Erythroblast (primary cell): Measurements from ENCODE around the gene ITGB1BP2.
"Not testable (repeated sequence)": the region's sequence is repeated elsewhere in the genome, so short reads cannot be mapped to it uniquely, and the experiment has no call there.

Experiments
- DNase-seq, 2 experiments: peaks; one replicate each; lab custom pipeline; 2025; lab: John Stamatoyannopoulos, UW
- GATA1 ChIP-seq: IDR thresholded peaks from 2 replicates; pipeline ENCODE4 v1.6.1; 2011; ENCODE audit warnings: low read depth, mild to moderate bottlenecking, control low read depth, low read length, moderate library complexity
- POLR2A ChIP-seq: IDR thresholded peaks from 2 replicates; pipeline ENCODE4 v1.6.1; 2011; ENCODE audit warnings: mild to moderate bottlenecking, low read length

ITGB1BP2 gene

GRCh38 chrX:71285929-71286328 lies 15.6 kb upstream of the ITGB1BP2 start:
- no peak for DNase-seq
- TF ChIP-seq POLR2A (no peak), GATA1 (no peak)

DNA sequence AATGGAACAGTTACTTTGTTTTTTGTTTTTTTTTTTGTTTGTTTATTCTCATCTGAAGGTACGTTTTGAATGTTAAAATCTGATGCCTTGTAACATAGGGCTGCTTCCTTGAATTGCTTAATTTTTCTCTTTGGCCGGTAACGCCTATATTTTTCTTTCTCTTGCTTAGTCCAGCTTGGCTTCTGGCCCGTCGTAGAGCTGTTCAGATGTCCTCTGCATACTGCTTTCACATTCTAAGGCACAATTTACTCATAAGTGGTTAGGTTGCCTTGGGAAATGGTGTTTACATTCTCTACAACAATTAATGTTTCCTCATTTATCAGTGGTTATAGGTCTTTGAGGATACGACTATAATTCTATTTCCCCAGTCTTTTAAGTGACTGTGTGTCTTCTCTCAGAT lies 10.2 kb upstream of the ITGB1BP2 start:
- no peak for TF ChIP-seq GATA1
- no peak for TF ChIP-seq POLR2A
- DNase-seq, result no peak

GRCh38 chrX:71292669-71293365 lies 8.7 kb upstream of the ITGB1BP2 start:
- no peak for TF ChIP-seq GATA1
- TF ChIP-seq POLR2A, result no peak

GRCh38 chrX:71296806-71297205 lies 4.7 kb upstream of the ITGB1BP2 start:
- TF ChIP-seq POLR2A (no peak), GATA1 (no peak)
- no peak for DNase-seq

More at GRCh38 chrX:71292669-71293365, 8.7 kb upstream of the ITGB1BP2 start:
- DNase-seq, result no peak

DNA sequence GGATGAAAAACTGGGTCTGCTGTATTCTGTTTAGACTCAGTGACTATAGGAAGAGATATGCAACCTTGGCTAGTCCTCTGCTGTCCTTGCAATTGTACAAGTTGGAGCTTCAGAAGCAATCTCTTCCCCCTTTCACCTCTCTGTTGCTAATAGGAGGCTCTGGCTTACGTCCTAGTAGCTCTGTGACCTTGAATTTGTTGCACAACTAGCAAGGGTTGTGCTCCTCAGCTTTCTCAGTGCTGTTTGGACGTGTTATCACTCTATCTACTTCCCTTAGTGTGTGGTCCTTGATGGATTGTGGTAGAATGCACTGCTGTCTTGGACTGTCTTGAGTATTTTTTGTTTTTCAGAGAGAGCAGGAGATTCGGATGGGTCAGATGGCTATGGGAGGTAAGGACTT lies 3.4 kb upstream of the ITGB1BP2 start:
- no peak for TF ChIP-seq GATA1
- TF ChIP-seq POLR2A, result no peak
- DNase-seq, result no peak

DNA sequence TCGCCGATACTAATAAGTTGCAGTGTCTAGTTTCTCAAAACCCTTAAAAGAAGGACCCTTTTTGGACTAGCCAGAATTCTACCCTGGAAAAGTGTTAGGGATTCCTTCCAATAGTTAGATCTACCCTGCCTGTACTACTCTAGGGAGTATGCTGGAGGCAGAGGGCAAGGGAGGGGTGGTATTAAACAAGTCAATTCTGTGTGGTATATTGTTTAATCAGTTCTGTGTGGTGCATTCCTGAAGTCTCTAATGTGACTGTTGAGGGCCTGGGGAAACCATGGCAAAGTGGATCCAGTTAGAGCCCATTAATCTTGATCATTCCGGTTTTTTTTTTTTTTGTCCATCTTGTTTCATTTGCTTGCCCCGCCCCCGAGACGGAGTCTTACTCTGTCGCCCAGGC lies 1.5 kb upstream of the ITGB1BP2 start:
- DNase-seq, result not testable (repeated sequence)

DNA sequence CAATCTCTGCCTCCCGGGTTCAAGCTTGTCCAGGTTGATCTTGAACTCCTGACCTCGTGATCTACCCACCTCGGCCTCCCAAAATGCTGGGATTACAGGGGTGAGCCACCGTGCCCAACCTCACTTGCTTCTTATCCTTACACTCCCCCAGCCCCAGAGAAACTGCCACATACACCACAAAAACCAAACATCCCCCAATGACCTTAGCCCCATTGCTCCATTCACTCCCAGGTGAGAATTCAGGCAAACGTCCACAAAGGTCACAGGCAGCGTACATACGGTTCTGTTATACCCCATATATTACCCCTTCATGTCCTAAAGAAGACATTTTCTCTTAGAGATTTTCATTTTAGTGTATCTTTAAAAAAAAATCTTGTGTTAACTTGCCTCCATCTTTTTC lies 1.1 kb upstream of the ITGB1BP2 start:
- DNase-seq, result not testable (repeated sequence)

DNA sequence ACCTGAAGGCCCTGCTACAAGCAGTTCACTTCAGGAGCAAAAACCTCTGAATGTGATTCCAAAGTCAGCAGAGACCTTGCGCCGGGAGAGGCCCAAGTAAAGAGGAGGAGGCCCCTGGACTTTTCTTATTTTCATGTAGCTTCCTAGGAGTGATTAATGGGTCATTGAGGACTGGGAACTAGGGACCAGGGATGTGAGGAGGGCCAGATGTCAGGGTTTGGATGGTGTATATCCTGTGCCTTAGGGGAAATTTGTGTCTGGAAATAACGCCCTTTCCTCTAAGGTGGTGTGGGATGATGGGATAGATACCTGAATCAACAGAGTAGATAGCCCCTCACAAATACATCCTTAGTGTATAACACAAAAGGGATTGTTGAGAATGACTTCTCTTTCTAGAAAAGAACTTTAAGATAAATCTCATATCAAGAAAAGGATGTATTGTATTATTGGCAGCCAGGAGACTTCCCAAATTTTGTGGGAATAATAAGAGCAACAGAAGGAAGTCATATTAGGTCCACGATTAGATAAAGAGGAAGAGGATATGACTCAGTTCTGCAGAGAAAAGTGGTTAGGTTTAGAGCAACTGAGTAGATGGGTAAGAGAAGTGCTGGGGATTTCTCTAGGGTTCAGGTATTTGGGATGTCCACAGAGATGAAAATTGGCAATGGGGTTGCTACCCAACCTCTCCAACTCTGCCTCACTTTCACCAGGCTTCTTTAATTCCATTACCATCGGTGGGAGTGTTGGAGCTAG lies 1.1 kb downstream of the ITGB1BP2 start:
- no peak for TF ChIP-seq POLR2A
- no peak for TF ChIP-seq GATA1
- no peak for DNase-seq

DNA sequence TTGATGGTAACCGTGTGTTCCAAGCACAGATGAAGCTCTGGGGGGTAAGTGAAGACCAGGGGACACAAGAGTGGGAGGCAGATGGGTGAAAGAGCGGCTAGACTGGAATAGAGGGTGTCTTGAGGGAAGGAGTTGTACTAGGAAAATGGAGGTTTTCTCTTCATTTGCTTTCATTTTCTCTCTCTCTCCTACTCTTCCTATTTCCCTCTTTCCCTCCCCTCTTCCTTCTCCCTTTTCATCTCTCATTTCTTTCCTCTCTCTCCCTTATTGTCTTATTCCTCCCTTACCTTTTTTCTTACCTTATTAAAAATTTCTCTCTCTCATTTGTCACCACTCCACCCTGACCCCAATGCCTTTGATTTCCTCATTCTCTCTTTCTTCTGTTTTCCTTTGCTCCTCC lies 3.0 kb downstream of the ITGB1BP2 start:
- DNase-seq, result no peak
- no peak for TF ChIP-seq POLR2A
- TF ChIP-seq GATA1, result no peak

GRCh38 chrX:71315917-71316316 lies 14.4 kb downstream of the ITGB1BP2 start:
- no peak for TF ChIP-seq GATA1
- no peak for TF ChIP-seq POLR2A
- no peak for DNase-seq

GRCh38 chrX:71316959-71317358 lies 15.4 kb downstream of the ITGB1BP2 start:
- not testable (repeated sequence) for DNase-seq

- TF ChIP-seq GATA1, result no peak
- no peak for TF ChIP-seq POLR2A
- no peak for DNase-seq
Measured at GRCh38 chrX:71320126-71320525, 18.6 kb downstream of the ITGB1BP2 start.

DNA sequence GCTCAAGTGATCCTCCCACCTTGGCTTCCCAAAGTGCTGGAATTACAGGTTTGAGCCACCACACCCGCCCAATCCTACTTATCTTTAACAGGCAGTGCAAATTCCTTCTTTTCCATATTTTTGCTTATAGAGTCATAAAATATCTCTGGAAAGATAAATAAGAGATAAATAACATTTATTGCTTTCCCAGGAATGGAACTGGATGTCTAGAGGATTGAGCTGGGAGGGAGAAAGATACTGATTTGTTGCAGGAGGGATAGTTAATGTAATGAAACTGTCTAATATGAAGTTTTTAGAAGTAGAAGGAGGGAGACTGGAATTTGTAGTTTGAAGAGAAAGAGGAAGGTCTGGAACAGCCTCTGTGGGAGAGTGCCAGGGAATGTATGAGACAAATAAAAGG lies 20.2 kb downstream of the ITGB1BP2 start:
- no peak for DNase-seq
- TF ChIP-seq POLR2A (no peak), GATA1 (no peak)

- DNase-seq, result not testable (repeated sequence)
Measured at GRCh38 chrX:71324452-71324851, 22.9 kb downstream of the ITGB1BP2 start.

- DNase-seq, result peak in 1 of 2 experiments; percentile 0
- TF ChIP-seq GATA1 (no peak), POLR2A (no peak)
Measured at GRCh38 chrX:71326394-71326793, 24.8 kb downstream of the ITGB1BP2 start.

DNA sequence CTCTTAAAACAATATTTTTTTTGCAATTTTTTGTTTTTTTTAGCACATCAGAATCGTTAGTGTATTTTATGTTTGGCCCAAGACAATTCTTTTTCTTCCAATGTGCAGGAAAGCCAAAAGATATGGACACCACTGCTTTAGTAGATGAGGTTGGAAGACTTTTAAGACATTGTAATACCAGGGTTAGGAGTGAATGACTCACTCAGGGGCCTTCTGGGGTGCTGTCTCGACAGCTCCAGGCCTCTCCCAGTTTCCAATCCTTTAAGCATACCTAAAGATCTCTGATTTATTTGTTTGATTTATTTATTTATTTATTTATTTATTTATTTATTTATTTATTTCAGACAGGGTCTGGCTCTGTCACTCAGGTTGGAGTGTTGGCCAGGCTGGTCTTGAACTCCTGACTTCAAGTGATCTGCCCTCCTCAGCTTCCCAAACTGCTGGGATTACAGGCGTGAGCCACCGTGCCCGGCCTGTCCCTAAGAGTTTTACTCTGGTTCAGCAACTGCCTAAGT lies 47.7 kb downstream of the ITGB1BP2 start:
- DNase-seq, result not testable (repeated sequence)

DNA sequence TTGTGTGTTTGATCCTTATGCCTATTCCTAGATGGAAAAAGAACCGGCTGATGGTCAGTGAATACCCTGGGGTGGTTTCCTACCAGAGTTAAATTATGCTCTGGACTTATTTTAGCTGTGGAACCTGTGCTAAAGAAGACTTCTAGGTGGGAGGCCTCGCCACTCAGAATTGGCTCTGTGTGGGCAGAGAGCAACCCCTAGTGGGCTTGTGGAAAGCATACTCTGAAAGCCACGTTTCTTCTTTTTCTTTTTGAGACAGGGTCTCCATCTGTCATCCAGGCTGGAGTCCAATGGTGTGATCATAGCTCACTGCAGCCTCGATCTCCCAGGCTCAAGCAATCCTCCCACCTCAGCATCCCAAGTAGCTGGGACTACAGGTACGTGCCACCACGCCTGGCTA lies 48.3 kb downstream of the ITGB1BP2 start:
- DNase-seq, result not testable (repeated sequence)

GRCh38 chrX:71352439-71352838 lies 50.9 kb downstream of the ITGB1BP2 start:
- not testable (repeated sequence) for DNase-seq
